Measurements from ENCODE around the gene TUNAR.

The TUNAR gene

DNA sequence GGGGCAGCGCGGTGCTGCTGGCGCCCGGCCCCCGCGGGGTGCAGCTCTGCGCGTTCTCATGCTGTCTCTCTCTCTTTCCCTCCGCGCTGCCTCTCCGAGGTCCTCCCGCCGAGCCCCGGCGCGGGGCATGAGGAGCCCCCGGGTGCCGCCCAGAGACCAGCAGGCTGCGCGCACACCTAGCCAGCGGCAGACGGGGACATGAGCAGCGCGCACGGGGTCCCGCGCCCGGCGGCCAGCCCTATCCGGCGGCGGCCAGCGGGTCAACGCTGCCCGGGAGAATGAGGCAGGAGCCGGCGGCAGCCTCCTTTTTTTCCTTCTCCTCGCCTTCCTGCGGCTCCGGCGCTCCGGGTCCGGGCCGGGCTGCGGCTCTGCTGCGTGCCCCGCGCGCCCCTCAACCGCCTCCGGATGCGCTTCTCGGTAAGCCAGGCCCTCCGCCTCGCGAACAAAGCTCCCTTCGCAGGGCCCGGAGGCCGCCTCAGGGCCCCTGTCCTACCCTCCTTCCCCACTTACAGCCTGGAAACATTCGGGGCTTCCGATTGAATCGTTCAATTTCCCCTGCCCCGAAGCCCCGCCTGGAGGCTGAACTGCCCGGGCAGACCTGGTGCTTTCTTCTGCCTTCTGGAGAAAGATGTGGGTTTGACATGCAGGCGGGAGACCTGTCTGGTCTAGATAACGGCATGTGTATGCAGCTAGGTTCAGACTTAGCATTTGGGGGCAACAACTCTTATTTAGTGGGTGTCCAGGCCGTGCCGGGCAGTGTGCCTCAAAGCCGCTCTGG is at the start of gene TUNAR:
TSS of gene TUNAR (plus strand) at position 72 of the 778 bp plus-strand sequence.
- DNase-seq (ENCODE audit: insufficient read length, low spot score) = no peak
- FAIRE-seq = no peak

- FAIRE-seq (no peak), DNase-seq (ENCODE audit: insufficient read length, low spot score) (no peak)
Observed at GRCh38 chr14:95828649-95829265, 47.9 kb upstream of the TUNAR start.

GRCh38 chr14:95829321-95829720 is 47.3 kb upstream of the TUNAR start:
- FAIRE-seq = no peak
- no peak for DNase-seq (ENCODE audit: insufficient read length, low spot score)

GRCh38 chr14:95830386-95830785 is 46.2 kb upstream of the TUNAR start:
- DNase-seq (ENCODE audit: insufficient read length, low spot score) = no peak
- no peak for FAIRE-seq

DNA sequence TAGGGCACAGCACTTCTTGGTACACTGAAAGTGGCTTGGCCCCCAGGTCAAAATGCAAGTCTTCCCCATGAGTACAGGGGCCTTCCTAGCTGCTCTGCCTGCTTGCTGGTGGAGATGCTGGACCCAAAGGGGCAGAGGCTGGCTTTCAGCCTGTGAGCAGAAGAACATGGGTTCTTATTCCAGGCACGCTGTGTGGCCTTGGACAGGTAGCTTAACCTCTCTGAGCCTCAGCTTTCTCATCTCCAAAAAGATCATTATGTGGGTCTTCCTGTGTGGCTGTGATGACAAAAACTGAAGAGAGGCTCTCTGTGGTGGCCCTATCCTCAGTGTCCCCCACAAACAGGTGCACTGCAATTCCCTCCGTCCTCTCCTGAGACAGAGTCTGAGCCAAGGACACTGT is 45.6 kb upstream of the TUNAR start:
- DNase-seq (ENCODE audit: insufficient read length, low spot score) = no peak
- FAIRE-seq = no peak

DNA sequence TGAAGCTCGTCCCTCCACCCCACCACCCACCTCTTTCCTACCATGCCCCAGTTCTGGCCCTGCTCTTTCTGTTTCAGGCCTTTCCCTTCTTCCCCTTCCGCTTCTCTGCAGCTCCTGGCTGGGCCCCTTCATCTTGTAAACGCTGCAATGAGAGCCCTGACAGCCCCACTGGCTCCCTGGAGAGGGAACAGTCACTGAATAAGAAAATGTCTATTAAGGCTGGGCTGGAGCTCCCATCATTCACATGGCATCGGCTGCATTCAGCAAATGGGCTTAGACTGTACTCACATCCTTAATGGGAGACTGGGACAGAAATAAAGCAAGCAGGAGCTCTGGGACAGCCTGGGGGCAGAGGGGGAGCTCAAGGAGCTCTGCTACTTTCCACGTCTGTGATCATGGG is 45.2 kb upstream of the TUNAR start:
- DNase-seq (ENCODE audit: insufficient read length, low spot score) (no peak), FAIRE-seq (no peak)

DNA sequence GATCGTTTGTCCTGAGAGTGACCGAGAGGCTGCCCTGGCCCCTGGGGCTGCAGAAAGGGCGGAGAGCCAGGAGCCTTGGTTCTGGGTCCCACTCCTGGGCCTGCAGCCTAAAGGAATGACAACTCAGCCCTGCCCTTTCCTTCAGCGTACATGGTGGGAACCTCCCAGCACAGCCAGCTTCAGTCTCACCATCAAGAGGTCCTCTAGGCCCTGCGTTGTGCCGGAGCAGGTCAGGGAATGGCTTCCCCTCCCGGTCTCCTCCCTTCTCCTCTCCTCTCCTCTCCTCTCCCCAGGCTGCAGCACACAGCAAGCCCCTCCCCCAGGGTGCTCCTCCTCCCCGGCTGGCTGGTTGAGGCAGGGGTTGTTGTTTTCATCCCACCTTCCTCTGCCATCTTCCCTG is 44.6 kb upstream of the TUNAR start:
- FAIRE-seq (no peak), DNase-seq (ENCODE audit: insufficient read length, low spot score) (no peak)

- FAIRE-seq = no peak
- DNase-seq (ENCODE audit: insufficient read length, low spot score) = no peak
Observed at GRCh38 chr14:95833429-95833828, 43.2 kb upstream of the TUNAR start.

DNA sequence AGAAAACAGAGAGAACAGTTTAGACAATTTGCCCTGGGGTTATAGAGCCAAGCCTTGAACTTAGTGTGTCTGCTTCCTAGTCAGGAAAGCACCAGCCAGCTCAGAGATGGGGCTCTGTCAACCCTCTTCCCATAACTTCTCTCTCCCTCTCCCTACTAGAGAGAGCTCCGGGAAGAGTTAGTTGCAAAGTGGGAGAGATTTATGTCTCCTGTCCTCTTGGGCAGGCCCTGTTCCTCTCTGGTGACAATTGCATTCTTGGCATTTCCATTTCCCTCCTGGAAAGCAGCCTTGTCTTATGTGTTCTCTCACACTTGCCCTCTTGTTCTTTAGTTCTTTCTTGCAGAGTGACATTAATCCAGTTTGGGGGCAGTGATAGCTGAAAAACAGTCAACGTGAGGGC is 42.1 kb upstream of the TUNAR start:
- no peak for FAIRE-seq
- DNase-seq (ENCODE audit: insufficient read length, low spot score) = no peak

GRCh38 chr14:95835121-95835730 is 41.4 kb upstream of the TUNAR start:
- FAIRE-seq (no peak), DNase-seq (ENCODE audit: insufficient read length, low spot score) (no peak)

DNA sequence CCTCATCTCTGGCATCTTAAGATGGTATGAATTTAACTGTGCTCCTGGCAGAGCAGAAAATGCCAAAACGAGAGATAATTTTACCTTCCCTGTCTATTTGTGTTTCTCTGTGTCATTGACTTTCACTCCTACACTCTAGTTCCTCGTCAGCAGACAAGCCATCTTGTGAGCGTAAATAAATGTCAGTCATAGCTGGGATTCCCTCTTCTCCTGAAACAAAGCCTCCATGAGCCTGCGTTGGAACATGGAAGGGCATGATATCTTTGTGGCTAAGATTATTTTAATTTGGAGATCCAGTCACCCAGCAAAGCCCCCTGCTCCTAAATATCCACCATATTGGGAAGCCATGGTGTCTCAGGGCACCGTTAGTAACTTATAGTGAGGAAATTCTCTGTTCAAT is 37.8 kb upstream of the TUNAR start:
- DNase-seq (ENCODE audit: insufficient read length, low spot score) = no peak

GRCh38 chr14:95840094-95840700 is 36.4 kb upstream of the TUNAR start:
- DNase-seq (ENCODE audit: insufficient read length, low spot score) = no peak
- FAIRE-seq = no peak

More for the DNA sequence above, 37.8 kb upstream of the TUNAR start:
- FAIRE-seq = no peak

- DNase-seq (ENCODE audit: insufficient read length, low spot score) = no peak
- FAIRE-seq = no peak
Observed at GRCh38 chr14:95841668-95842067, 35.0 kb upstream of the TUNAR start.

GRCh38 chr14:95849761-95850160 is 26.9 kb upstream of the TUNAR start:
- FAIRE-seq (no peak), DNase-seq (ENCODE audit: insufficient read length, low spot score) (no peak)

GRCh38 chr14:95850429-95850828 is 26.2 kb upstream of the TUNAR start:
- FAIRE-seq (no peak), DNase-seq (ENCODE audit: insufficient read length, low spot score) (no peak)

DNA sequence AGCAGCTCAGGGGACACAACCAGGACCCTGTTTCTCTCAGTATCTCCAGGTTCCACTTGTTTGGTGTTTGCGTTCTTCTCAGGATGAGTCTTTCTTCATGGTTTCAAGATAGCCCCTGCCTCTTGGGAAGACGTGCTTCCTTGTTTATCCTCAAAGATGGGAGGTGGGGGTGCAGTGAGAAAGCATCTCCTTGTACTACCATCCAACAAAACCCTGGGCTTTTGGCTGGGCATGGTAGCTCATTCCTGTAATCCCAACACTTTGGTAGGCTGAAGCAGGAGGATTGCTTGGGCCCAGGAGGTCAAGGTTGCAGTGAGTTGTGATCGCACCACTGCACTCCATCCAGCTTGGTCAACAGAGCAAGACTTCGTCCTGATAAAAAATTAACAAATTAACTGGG is 21.0 kb upstream of the TUNAR start:
- FAIRE-seq = no peak
- DNase-seq (ENCODE audit: insufficient read length, low spot score) = no peak

- FAIRE-seq (no peak), DNase-seq (ENCODE audit: insufficient read length, low spot score) (no peak)
Observed at GRCh38 chr14:95857275-95857674, 19.4 kb upstream of the TUNAR start.

- DNase-seq (ENCODE audit: insufficient read length, low spot score) (no peak), FAIRE-seq (no peak)
Observed at GRCh38 chr14:95858893-95859292, 17.7 kb upstream of the TUNAR start.

DNA sequence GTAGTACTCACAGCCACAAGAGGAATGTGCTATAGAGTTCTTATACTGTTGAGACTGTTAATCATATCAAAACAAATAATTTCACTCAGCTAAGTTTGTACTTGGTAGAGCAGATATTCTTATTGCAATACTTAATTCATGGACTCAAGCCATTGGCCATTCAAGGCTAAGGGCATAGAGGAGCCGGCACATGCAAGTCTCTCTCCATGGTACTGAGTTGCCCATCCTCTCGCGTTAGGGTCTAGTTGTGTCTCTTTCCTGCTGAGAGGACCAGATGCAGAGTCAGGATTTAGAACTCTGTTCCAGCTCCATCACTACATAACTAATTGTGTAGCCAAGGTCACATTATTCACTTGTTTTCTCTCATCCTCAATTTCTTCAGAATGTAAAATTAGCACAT is 14.4 kb upstream of the TUNAR start:
- no peak for FAIRE-seq
- DNase-seq (ENCODE audit: insufficient read length, low spot score) = no peak

GRCh38 chr14:95863295-95863694 is 13.3 kb upstream of the TUNAR start:
- no peak for FAIRE-seq
- DNase-seq (ENCODE audit: insufficient read length, low spot score) = no peak

GRCh38 chr14:95869776-95870175 is 6.9 kb upstream of the TUNAR start:
- FAIRE-seq (no peak), DNase-seq (ENCODE audit: insufficient read length, low spot score) (no peak)

GRCh38 chr14:95870772-95871171 is 5.9 kb upstream of the TUNAR start:
- FAIRE-seq = no peak
- DNase-seq (ENCODE audit: insufficient read length, low spot score) = no peak
